VCaP (cell line): ENCODE measurements around the gene SLC24A1.

ENCODE experiments used
- H3K27ac ChIP-seq: fragments of 450-650 bp; 2 replicates; pipeline ENCODE4 v1.5.1; 2017
- TF ChIP-seq, protein P1 (sequence below): fragments of 450-650 bp; conservative IDR thresholded peaks from 2 replicates; pipeline ENCODE4 v1.5.1; 2017; ENCODE audit warnings: mild to moderate bottlenecking, moderate library complexity

SLC24A1 gene

DNA sequence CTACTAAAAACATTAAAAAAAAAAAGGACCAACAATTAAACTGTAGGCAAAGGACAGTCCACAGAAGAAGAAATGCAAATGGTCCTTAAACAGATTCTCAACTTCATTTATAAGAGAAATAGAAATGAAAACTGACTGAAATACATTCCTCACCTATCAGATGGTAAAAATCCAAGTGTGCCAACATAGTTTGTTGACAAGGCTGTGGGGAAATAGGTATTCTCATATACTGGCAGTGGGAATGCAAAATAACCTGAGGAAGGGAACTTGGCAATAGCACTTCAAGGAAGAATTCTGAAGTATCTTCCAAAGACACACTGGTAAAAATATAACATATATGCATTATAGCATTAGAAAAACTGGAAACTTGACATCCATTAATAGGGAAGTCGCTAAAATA lies 53.8 kb downstream of the SLC24A1 start:
- TF ChIP-seq, protein P1, sequence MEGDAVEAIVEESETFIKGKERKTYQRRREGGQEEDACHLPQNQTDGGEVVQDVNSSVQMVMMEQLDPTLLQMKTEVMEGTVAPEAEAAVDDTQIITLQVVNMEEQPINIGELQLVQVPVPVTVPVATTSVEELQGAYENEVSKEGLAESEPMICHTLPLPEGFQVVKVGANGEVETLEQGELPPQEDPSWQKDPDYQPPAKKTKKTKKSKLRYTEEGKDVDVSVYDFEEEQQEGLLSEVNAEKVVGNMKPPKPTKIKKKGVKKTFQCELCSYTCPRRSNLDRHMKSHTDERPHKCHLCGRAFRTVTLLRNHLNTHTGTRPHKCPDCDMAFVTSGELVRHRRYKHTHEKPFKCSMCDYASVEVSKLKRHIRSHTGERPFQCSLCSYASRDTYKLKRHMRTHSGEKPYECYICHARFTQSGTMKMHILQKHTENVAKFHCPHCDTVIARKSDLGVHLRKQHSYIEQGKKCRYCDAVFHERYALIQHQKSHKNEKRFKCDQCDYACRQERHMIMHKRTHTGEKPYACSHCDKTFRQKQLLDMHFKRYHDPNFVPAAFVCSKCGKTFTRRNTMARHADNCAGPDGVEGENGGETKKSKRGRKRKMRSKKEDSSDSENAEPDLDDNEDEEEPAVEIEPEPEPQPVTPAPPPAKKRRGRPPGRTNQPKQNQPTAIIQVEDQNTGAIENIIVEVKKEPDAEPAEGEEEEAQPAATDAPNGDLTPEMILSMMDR = no peak

GRCh38 chr15:65676123-65676522 lies 54.4 kb downstream of the SLC24A1 start:
- TF ChIP-seq, protein P1 = no peak
- H3K27ac ChIP-seq = no peak overlapping the region

More for the DNA sequence above, 53.8 kb downstream of the SLC24A1 start:
- H3K27ac ChIP-seq = no peak overlapping the region

GRCh38 chr15:65680544-65680943 lies 58.8 kb downstream of the SLC24A1 start:
- TF ChIP-seq, protein P1 = no peak
- H3K27ac ChIP-seq = no peak overlapping the region

DNA sequence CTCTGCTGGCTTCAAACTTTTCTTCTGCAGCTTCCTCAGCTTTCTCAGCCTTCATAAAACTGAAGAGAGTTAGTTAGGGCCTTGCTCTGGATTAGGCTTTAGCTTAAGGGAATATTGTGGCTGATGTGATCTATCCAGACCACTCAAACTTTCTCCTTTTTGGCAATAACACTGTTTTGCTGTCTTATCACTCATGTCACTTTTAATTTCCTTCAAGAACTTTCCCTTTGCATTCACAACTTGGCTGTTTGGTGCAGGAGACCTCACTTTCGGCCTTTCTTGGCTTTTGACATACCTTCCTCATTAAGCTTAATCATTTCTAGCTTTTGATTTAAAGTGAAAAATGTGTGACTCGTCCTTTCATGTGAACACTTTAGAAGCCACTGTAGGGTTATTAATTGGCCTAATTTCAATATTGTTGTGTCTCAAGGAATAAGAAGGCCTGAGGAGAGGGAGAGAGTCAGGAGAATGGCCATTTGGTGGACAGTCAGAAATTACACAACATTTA lies 60.7 kb downstream of the SLC24A1 start:
- TF ChIP-seq, protein P1 = no peak
- H3K27ac ChIP-seq = no peak overlapping the region

DNA sequence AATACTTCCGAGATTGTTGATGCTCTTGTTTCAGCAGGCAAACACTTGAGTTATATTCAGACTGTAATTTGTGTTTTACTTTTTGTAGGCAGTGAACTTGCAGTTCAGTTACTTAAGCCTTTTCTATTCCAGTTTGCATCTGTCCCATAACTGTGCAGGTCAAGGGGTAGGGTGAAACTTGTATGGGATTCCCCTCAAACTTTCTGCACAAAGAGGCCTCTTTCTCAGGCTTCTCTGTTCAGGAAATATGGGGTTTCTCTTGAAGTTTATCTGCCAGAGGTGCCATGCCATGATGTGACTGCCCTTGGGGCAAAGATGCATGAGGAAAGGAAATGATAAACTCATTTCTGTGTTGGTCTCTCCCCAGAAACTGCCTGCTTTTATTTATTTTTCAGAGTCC lies 66.7 kb downstream of the SLC24A1 start:
- no peak overlapping the region for H3K27ac ChIP-seq
- TF ChIP-seq, protein P1 = no peak

- no peak overlapping the region for H3K27ac ChIP-seq
- TF ChIP-seq, protein P1 = no peak
Measured at GRCh38 chr15:65690173-65690572, 68.4 kb downstream of the SLC24A1 start.

GRCh38 chr15:65690778-65691177 lies 69.0 kb downstream of the SLC24A1 start:
- H3K27ac ChIP-seq = no peak overlapping the region
- TF ChIP-seq, protein P1 = no peak
